ENCODE measurements around the gene NLGN1. TPM values are rescaled to one million over a fixed set of nuclear protein-coding genes. Genes with fewer than 3 reads are reported as not detected.
A peak's percentile ranks its signal among the peaks of the same experiment; 100 is the strongest.

NLGN1 gene
- total and polyA plus RNA-seq, 12 donors, result 0.88 to 19.9 (median 12.6) TPM

DNA sequence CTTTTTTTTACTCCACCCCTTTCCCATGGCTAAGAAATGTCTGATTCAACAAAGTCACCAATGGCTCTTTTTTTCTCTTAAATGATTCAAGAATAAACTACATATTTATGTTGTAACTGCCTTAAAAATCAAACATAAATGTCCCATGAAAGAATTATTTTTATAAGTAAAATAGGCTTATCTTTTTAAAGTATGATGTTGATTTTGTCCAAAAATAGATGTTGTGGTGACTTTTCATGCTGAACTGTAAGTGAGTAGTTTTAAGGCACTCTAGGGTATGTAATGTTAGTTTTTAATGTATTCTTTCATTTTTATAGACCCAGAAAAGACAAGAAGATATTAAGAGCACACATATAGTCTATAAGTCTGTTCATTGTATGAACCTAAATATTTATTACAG lies 594.9 kb downstream of the NLGN1 start:
- Histone ChIP-seq H3K27ac (no peak overlapping the region), H3K27me3 (no peaks in the 10 kb centered on the region), H3K9me3 (no peaks in the 10 kb centered on the region), H3K4me3 (no peak overlapping the region), H3K36me3 (no peaks in the 10 kb centered on the region), H3K4me1 (no peaks in the 10 kb centered on the region)
- TF ChIP-seq, protein P1, sequence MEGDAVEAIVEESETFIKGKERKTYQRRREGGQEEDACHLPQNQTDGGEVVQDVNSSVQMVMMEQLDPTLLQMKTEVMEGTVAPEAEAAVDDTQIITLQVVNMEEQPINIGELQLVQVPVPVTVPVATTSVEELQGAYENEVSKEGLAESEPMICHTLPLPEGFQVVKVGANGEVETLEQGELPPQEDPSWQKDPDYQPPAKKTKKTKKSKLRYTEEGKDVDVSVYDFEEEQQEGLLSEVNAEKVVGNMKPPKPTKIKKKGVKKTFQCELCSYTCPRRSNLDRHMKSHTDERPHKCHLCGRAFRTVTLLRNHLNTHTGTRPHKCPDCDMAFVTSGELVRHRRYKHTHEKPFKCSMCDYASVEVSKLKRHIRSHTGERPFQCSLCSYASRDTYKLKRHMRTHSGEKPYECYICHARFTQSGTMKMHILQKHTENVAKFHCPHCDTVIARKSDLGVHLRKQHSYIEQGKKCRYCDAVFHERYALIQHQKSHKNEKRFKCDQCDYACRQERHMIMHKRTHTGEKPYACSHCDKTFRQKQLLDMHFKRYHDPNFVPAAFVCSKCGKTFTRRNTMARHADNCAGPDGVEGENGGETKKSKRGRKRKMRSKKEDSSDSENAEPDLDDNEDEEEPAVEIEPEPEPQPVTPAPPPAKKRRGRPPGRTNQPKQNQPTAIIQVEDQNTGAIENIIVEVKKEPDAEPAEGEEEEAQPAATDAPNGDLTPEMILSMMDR (IDR thresholded peaks at IDR 0.05), result no peak
- ATAC-seq, result no peak
- intact Hi-C loops (cut with DNase I), result no loop called here
- DNase-seq, result no peak

DNA sequence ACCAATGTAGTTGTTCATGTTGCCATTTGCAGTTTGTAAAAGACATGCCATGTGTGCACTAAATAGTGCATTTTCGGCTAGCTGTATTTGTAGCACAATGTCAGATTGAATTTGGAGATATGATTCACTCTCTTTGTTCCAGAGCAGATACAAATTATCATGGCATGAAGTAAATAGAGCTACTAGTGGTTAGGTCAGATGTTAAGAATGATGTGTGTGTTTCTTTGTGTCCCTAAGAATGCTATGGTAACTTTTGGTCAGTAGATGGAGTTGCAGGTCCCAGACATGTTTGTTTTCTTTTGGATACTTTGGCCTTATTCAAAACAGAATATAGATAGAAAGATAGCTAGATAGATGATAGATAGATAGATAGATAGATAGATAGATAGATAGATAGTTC lies 595.8 kb downstream of the NLGN1 start:
- no peak for ATAC-seq
- Histone ChIP-seq H3K36me3 (no peaks in the 10 kb centered on the region), H3K4me1 (no peaks in the 10 kb centered on the region), H3K9me3 (no peaks in the 10 kb centered on the region), H3K27me3 (no peaks in the 10 kb centered on the region), H3K27ac (no peak overlapping the region), H3K4me3 (no peak overlapping the region)
- intact Hi-C loops (cut with DNase I), result no loop called here
- DNase-seq, result no peak
- TF ChIP-seq, protein P1 (IDR thresholded peaks at IDR 0.05), result peak in 3 of 9 donors; percentile 14 to 27 (median 24)
- 75 to 86% methylated on average over 1 of the region's 1 CpG for WGBS, 2 donors

DNA sequence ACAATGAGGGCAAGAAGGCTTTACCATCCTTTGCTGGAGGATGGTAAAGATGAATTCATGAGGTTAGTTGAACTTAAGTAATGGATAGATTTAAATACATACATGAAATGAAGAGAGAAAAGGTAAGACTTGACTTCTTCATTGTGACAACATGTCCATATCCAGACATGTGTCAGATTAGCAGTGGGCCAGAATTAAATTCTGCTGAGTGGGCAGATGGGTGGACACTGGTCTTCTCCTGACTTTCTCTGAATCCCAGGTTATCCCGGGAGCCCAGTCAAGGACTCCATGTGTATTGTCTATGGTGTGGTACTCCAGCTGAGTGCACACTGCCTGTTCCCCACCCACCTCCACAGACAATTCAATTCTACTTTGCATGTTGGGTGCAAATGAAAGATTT lies 603.1 kb downstream of the NLGN1 start:
- intact Hi-C loops (cut with DNase I), result no loop called here
- ATAC-seq, result no peak
- H3K4me1 ChIP-seq, result no peaks in the 10 kb centered on the region
- H3K9me3 ChIP-seq, result no peaks in the 10 kb centered on the region
- no peaks in the 10 kb centered on the region for H3K27me3 ChIP-seq
- 90 to 91% methylated on average over 1 of the region's 1 CpG for WGBS, 2 donors
- TF ChIP-seq, protein P1 (IDR thresholded peaks at IDR 0.05), result no peak
- H3K4me3 ChIP-seq, result no peak overlapping the region
- no peak for DNase-seq
- H3K36me3 ChIP-seq, result no peaks in the 10 kb centered on the region
- no peak overlapping the region for H3K27ac ChIP-seq

DNA sequence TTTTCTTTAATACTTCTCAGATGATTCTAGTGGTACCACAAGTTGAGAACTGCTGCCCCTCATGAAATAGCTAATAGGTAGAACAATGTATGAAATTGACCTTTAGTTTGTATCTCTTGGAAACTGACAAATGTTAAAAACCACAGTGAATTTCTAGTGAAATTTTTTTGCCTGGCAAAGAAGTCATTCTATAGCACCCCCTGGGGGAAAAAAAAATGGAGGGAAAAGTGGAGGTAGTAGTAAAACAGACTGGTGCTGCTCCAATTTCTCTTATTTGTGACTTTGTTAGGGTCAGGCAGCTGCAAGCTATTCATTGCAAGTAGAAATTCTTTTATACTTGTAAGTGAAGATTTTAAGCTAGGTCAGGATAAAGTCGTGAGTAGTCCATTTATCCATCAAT lies 605.0 kb downstream of the NLGN1 start:
- no peak for ATAC-seq

More for the DNA sequence above, 605.0 kb downstream of the NLGN1 start:
- TF ChIP-seq, protein P1 (IDR thresholded peaks at IDR 0.05), result peak in 2 of 9 donors; percentile 9 to 26
- 47 to 73% methylated on average over 1 of the region's 1 CpG for WGBS, 2 donors
- no peak overlapping the region for H3K27ac ChIP-seq
- no peaks in the 10 kb centered on the region for H3K4me1 ChIP-seq
- no peak overlapping the region for H3K4me3 ChIP-seq
- no peaks in the 10 kb centered on the region for H3K36me3 ChIP-seq
- H3K9me3 ChIP-seq, result no peaks in the 10 kb centered on the region
- H3K27me3 ChIP-seq, result no peaks in the 10 kb centered on the region
- DNase-seq, result no peak
- intact Hi-C loops (cut with DNase I), result no loop called here

Measured in heart right ventricle (tissue), 16 donors.